GM21619 (cell line): Measurements from ENCODE around the gene RASL12.
"Not testable (repeated sequence)": the region's sequence is repeated elsewhere in the genome, so short reads cannot be mapped to it uniquely, and the experiment has no call there.

Experiments
- ATAC-seq: cut with Tn5 transposase; IDR thresholded peaks from one replicate; pipeline ENCODE4 v1.9.1; 2021; ENCODE audit not compliant: unreplicated experiment

RASL12 gene

GRCh38 chr15:65056106-65056505 is 11.7 kb downstream of the RASL12 start:
- no peak for ATAC-seq

GRCh38 chr15:65055201-65055870 is 12.5 kb downstream of the RASL12 start:
- no peak for ATAC-seq

- no peak for ATAC-seq
Observed at GRCh38 chr15:65054333-65055200, 13.2 kb downstream of the RASL12 start.

GRCh38 chr15:65052956-65053355 is 14.8 kb downstream of the RASL12 start:
- ATAC-seq = no peak

- no peak for ATAC-seq
Observed at GRCh38 chr15:65051266-65051665, 16.5 kb downstream of the RASL12 start.

GRCh38 chr15:65050270-65050669 is 17.5 kb downstream of the RASL12 start:
- ATAC-seq = no peak

- ATAC-seq = peak; percentile 83
Observed at GRCh38 chr15:65049418-65049840, 18.4 kb downstream of the RASL12 start.

GRCh38 chr15:65048241-65048640 is 19.6 kb downstream of the RASL12 start:
- no peak for ATAC-seq

- no peak for ATAC-seq
Observed at GRCh38 chr15:65044724-65045481, 22.9 kb downstream of the RASL12 start, which contains the start of gene SLC51B. Gene SLC51B (plus strand): TSS chr15:65045387. CDS start chr15:65050005, 4,618 bp downstream.

- not testable (repeated sequence) for ATAC-seq
Observed at GRCh38 chr15:65044218-65044617, 23.6 kb downstream of the RASL12 start.

GRCh38 chr15:65042776-65043327 is 24.9 kb downstream of the RASL12 start:
- no peak for ATAC-seq

- ATAC-seq = no peak
Observed at GRCh38 chr15:65041787-65042186, 26.0 kb downstream of the RASL12 start.

- ATAC-seq = no peak
Observed at GRCh38 chr15:65040461-65040860, 27.3 kb downstream of the RASL12 start.

- no peak for ATAC-seq
Observed at GRCh38 chr15:65038836-65039235, 29.0 kb downstream of the RASL12 start.

- no peak for ATAC-seq
Observed at GRCh38 chr15:65038428-65038827, 29.4 kb downstream of the RASL12 start.

GRCh38 chr15:65037309-65037708 is 30.5 kb downstream of the RASL12 start:
- no peak for ATAC-seq

- ATAC-seq = no peak
Observed at GRCh38 chr15:65034719-65035118, 33.1 kb downstream of the RASL12 start.

GRCh38 chr15:65033659-65034269 is 34.0 kb downstream of the RASL12 start:
- no peak for ATAC-seq

GRCh38 chr15:65032801-65033537 is 34.8 kb downstream of the RASL12 start:
- no peak for ATAC-seq

GRCh38 chr15:65029736-65030208 is 38.0 kb downstream of the RASL12 start:
- ATAC-seq = no peak
